Activated naive CD4-positive, alpha-beta T cell treated with anti-CD3 and anti-CD28 coated beads, Interleukin-2, amount 50 U/mL, for 16 hours (primary cell): ENCODE measurements around the gene KCNIP4.

Experiments
- DNase-seq: peaks from one replicate; pipeline ENCODE4 v3.0.0-alpha.2; 2020

Gene KCNIP4

DNA sequence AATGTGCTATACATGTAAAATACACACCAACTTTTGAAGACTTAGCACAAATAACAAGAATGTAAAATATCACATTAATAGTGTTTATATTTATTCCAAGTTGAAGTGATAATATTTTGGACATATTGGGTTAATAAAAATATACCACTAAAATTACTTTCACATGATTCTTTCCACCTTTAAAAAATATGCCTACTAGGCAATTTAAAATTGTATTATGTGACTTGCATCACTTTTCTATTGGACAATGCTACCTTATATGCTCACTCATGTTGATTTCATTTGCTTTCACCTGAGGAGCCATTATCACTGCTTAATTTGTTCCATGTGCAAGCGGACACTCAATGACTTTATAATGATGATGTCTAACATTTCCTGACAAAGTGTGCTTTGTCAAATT, 1251.8 kb downstream of the KCNIP4 start:
- DNase-seq, result no peak

GRCh38 chr4:20687864-20688263, 1260.7 kb downstream of the KCNIP4 start:
- DNase-seq, result no peak

- no peak for DNase-seq
Observed at GRCh38 chr4:20684852-20685763, 1263.5 kb downstream of the KCNIP4 start.

DNA sequence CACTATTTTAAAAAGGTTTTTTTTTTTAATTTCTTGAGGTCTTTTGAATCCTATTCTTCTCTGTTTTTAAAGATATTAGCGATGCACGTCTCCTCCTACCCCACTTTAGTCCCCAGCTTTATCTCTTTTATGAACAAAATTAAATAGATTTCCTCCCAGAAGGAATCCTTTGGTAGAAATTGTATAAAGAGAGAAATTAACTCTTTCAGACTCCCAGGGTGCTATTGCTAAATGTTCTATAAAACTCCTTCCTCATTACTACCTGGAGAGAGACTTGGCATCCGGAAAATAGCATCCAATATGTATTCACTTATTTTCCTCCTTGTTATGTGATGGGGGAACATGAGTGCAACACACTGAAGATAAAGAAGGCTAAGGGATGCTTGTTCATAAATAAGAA, 1264.8 kb downstream of the KCNIP4 start:
- DNase-seq, result no peak

- no peak for DNase-seq
Observed at GRCh38 chr4:20682853-20683252, 1265.7 kb downstream of the KCNIP4 start.

DNA sequence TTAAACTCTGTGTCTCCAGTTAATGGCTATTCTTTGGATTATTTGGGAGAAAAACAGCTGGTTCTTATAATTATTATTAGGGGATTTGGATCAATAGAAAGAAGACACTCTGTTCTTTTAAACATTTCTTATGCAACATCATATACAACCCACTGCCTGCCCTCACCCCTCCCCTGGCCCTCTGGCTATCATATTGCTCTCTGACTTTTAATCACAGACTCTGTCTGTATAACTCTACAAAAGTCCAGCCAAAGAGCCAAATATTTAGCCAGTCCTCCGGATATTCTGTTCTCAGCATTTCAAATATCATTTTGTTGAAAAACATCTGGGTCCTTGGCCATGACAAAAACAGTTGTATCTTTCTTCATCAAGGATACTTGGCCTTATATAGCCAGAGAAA, 1267.3 kb downstream of the KCNIP4 start:
- no peak for DNase-seq

GRCh38 chr4:20680736-20681135, 1267.8 kb downstream of the KCNIP4 start:
- no peak for DNase-seq

DNA sequence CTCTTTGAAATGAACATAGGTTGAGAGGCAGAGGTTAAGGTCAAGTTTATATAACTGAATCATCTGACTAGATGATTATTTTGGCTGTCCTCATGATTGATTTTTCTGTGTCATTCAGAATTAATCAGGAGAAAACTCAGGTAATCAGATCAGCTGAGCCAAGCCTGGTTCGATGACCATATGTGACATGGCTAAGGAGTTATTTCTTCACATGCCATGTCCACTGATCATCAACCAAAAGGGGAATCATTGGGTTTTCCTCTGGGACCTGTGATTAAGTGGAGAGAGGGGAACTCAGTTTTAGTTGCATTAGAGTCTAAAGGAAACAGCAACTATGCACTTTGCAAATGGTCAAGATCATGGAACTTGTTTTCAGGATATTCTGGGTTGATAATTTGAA, 1268.6 kb downstream of the KCNIP4 start:
- no peak for DNase-seq
